Measurements from ENCODE around the gene ALDH4A1. TPM values are rescaled to one million over a fixed set of nuclear protein-coding genes. Genes with fewer than 3 reads are reported as not detected.

ALDH4A1 gene
- total RNA-seq, 1 experiment from 2014 or later: 26.1 TPM

DNA sequence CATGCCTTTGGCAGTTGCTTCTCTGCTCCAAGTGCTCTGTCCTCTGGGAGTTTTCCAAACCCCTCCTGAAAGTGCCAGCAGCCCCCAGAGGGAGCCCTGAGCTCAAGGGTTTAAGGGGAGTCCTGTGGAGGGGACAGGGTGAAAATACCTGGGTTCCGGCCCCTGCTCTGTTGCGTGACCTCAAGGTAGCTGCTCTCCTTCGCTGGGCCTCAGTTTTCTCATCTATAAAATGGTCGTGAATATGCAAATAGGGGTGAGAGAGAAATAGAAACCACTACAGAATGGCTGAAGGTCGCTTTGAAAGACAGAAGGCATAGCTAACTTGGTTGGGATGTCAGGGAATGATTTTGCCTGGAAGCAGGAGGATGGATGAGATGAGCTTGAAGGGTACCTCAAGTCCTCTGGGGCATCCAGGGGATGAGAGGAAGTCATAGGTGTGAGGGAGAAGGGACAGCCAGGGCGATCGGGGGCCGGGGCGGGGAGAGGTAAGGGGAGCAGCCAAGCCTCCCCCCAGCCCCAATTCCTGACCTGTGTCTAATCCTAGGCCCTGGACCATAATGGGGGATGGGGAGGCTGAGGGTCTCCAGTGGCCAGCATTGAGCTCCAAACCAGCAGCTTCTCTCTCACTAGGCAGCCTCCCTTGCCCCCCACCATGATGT is 41.7 kb upstream of the ALDH4A1 start:
- Mint-ChIP-seq H3K36me3 (ENCODE audit: insufficient read depth in 1 of 3, low read depth in 3 of 3) (no peaks in the 10 kb centered on the region; a peak in 1 of 7 replicates), H3K4me3 (no peak overlapping the region; a peak in 1 of 5 replicates), H3K27ac (no peak overlapping the region; a peak in 1 of 7 replicates), H3K9me3 (no peaks in the 10 kb centered on the region; a peak in 1 of 5 replicates), H3K4me1 (peaks cover 47 to 59% of the 10 kb centered on the region in 2 experiments), H3K27me3 (ENCODE audit: low read depth) (no peaks in the 10 kb centered on the region; the same call in 1 of the 2 replicates)
- no peak overlapping the region for H4K5ac ChIP-seq (ENCODE audit: insufficient read length, low read depth, low read length)
- peaks cover 5% of the 10 kb centered on the region; the same call in 1 of the 2 replicates for H3K4me1 ChIP-seq (ENCODE audit: insufficient read depth, low read length)
- no peak overlapping the region for H3K9ac ChIP-seq (ENCODE audit: extremely low read depth, insufficient read length, low read length)
- H2BK5ac ChIP-seq (ENCODE audit: insufficient read length, low read length): no peak overlapping the region
- H3K14ac ChIP-seq (ENCODE audit: insufficient read depth, low read length): no peak overlapping the region
- TF ChIP-seq, protein P1, sequence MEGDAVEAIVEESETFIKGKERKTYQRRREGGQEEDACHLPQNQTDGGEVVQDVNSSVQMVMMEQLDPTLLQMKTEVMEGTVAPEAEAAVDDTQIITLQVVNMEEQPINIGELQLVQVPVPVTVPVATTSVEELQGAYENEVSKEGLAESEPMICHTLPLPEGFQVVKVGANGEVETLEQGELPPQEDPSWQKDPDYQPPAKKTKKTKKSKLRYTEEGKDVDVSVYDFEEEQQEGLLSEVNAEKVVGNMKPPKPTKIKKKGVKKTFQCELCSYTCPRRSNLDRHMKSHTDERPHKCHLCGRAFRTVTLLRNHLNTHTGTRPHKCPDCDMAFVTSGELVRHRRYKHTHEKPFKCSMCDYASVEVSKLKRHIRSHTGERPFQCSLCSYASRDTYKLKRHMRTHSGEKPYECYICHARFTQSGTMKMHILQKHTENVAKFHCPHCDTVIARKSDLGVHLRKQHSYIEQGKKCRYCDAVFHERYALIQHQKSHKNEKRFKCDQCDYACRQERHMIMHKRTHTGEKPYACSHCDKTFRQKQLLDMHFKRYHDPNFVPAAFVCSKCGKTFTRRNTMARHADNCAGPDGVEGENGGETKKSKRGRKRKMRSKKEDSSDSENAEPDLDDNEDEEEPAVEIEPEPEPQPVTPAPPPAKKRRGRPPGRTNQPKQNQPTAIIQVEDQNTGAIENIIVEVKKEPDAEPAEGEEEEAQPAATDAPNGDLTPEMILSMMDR (conservative IDR thresholded peaks at IDR 0.05): no peak
- no peak overlapping the region for H2BK15ac ChIP-seq (ENCODE audit: low read depth, low read length)
- no peak overlapping the region for H3K23ac ChIP-seq (ENCODE audit: insufficient read length, low read depth, low read length)
- H3K4me2 ChIP-seq (ENCODE audit: insufficient read depth, insufficient read length, low read length): no peak overlapping the region
- H3K79me2 ChIP-seq (ENCODE audit: insufficient read depth, low read length): no peaks in the 10 kb centered on the region
- no peaks in the 10 kb centered on the region for H3K23me2 ChIP-seq (ENCODE audit: insufficient read length, low read depth, low read length, poor library complexity, severe bottlenecking)
- H2BK20ac ChIP-seq (ENCODE audit: low read depth, low read length, poor library complexity, severe bottlenecking): no peak overlapping the region
- no peak overlapping the region for H2AK5ac ChIP-seq (ENCODE audit: insufficient read length, low read length)
- H3K4ac ChIP-seq (ENCODE audit: low read depth, low read length): no peak overlapping the region
- H4K8ac ChIP-seq (replicated peaks; ENCODE audit: insufficient read length, low read depth, low read length): no peak overlapping the region
- H3K27me3 ChIP-seq (ENCODE audit: insufficient read depth, low read length): no peaks in the 10 kb centered on the region
- no CpG with 5 or more reads among the region's 9 CpGs for WGBS (ENCODE audit: extremely low coverage, insufficient read length, low lambda C conversion rate)
- H4K91ac ChIP-seq (ENCODE audit: insufficient read length, low read depth, low read length): no peak overlapping the region
- no peak overlapping the region for H3K27ac ChIP-seq (ENCODE audit: insufficient read length, low read depth, low read length)
- H2BK12ac ChIP-seq (ENCODE audit: insufficient read length, low read depth, low read length): no peak overlapping the region
- H3K9me3 ChIP-seq (ENCODE audit: control insufficient read depth, low read depth, low read length): no peaks in the 10 kb centered on the region
- no peak overlapping the region for H3K18ac ChIP-seq (ENCODE audit: insufficient read length, low read depth, low read length)
- no peak overlapping the region for H2BK120ac ChIP-seq (ENCODE audit: low read depth, low read length, poor library complexity, severe bottlenecking)
- H3K56ac ChIP-seq (ENCODE audit: insufficient read length, low read depth, low read length): no peak overlapping the region
- no peak overlapping the region for H2AFZ ChIP-seq (ENCODE audit: low read length)
- H4K20me1 ChIP-seq (ENCODE audit: control insufficient read depth, insufficient read depth, insufficient read length): no peaks in the 10 kb centered on the region
- no peaks in the 10 kb centered on the region for H3K79me1 ChIP-seq (ENCODE audit: insufficient read depth, low read depth, low read length, poor library complexity, severe bottlenecking)
- no peak overlapping the region for H3T11ph ChIP-seq (ENCODE audit: low read length)
- DNase-seq: no peak
